ENCODE measurements around the gene GNG8. TPM values are rescaled to one million over a fixed set of nuclear protein-coding genes. Genes with fewer than 3 reads are reported as not detected.

The GNG8 gene
- total and polyA plus RNA-seq, 10 of the 15 experiments (the other 5 are each of a cell fraction or from before 2014, with no cell fraction given), result 1.2 to 6.6 (median 2.7) TPM; not detected in 6

DNA sequence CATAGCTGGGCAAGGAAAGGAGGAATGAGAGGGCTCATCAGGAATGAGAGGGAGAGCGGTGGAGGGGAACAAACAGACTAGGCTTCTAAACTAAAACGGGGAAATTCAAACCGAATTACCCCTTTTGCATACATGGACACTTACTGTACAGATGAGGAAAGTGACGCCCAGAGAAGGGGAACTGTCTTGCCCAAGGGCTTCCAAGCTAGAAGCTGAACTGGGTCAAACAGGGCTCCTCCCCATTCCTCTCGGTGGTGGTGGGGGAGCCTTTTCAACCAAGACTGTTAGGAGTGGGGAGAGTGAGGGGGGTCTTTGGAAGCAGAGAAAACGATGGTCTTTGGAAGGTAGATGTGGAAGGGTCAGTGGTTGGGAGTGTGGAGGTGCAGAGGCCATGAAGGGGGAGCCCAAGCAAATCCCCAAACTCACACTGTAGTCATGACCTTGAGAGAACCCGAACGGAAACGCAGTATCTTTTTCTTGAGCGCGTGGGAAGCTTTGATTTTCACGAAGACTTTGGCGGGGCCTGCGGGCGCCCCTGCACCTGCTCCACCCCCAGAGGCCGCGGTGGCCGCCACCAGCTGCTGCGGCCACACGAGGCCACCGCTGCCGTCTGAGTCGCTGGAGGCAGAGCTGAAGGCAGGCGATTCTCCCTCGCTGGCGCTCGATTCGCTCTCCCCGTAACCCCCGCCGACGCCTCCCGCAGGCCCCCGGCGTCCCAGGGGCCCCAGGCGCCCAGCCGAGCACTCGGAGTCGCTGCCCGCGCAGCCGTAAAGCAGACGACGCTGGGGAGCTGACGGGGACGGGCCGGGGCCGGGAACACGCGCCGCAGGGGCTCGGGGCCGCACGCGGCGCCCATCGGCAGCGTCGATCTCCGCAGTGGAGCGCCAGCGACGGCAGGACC lies 12.3 kb upstream of the GNG8 start (continued):
- TF ChIP-seq ZNF274 (IDR thresholded peaks at IDR 0.05; ENCODE audit: insufficient read depth, insufficient read length) (no peak), KLF5 (IDR thresholded peaks at IDR 0.05; ENCODE audit: partially characterized antibody) (no peak), MTA2 (IDR thresholded peaks at IDR 0.05; ENCODE audit: low read depth) (no peak), TCF12 (IDR thresholded peaks at IDR 0.05; ENCODE audit: low read depth, low read length) (peak; percentile 98), ZNF207 (IDR thresholded peaks at IDR 0.05; ENCODE audit: borderline replicate concordance) (no peak), HDAC2 (IDR thresholded peaks at IDR 0.05) (no peak), SREBF1 (IDR thresholded peaks at IDR 0.05; ENCODE audit: low read length) (no peak), PBX3 (IDR thresholded peaks at IDR 0.05; ENCODE audit: insufficient replicate concordance, low read depth, low read length) (no peak), TBL1XR1 (IDR thresholded peaks at IDR 0.05; ENCODE audit: low read depth, low read length) (no peak), FOXM1 (IDR thresholded peaks at IDR 0.05; ENCODE audit: low read depth, low read length) (no peak), CTCF (IDR thresholded peaks at IDR 0.05 in 2 of 3, conservative IDR thresholded peaks at IDR 0.05 in 1 of 3; ENCODE audit: control insufficient read depth in 2 of 3, extremely low read depth in 1 of 3, insufficient read depth in 1 of 3, low read depth in 3 of 3, low read length in 3 of 3) (no peak), ZBED1 (IDR thresholded peaks at IDR 0.05; ENCODE audit: borderline replicate concordance) (no peak), HDAC6 (IDR thresholded peaks at IDR 0.05; ENCODE audit: unreplicated experiment) (no peak), E4F1 (IDR thresholded peaks at IDR 0.05; ENCODE audit: borderline replicate concordance, partially characterized antibody) (no peak), MYB (IDR thresholded peaks at IDR 0.05; ENCODE audit: borderline replicate concordance, low read depth, low read length) (no peak), ZNF384 (IDR thresholded peaks at IDR 0.05; ENCODE audit: borderline replicate concordance, low read depth, low read length) (no peak), EED (IDR thresholded peaks at IDR 0.05; ENCODE audit: low read depth) (no peak)
- TF ChIP-seq, protein P1, sequence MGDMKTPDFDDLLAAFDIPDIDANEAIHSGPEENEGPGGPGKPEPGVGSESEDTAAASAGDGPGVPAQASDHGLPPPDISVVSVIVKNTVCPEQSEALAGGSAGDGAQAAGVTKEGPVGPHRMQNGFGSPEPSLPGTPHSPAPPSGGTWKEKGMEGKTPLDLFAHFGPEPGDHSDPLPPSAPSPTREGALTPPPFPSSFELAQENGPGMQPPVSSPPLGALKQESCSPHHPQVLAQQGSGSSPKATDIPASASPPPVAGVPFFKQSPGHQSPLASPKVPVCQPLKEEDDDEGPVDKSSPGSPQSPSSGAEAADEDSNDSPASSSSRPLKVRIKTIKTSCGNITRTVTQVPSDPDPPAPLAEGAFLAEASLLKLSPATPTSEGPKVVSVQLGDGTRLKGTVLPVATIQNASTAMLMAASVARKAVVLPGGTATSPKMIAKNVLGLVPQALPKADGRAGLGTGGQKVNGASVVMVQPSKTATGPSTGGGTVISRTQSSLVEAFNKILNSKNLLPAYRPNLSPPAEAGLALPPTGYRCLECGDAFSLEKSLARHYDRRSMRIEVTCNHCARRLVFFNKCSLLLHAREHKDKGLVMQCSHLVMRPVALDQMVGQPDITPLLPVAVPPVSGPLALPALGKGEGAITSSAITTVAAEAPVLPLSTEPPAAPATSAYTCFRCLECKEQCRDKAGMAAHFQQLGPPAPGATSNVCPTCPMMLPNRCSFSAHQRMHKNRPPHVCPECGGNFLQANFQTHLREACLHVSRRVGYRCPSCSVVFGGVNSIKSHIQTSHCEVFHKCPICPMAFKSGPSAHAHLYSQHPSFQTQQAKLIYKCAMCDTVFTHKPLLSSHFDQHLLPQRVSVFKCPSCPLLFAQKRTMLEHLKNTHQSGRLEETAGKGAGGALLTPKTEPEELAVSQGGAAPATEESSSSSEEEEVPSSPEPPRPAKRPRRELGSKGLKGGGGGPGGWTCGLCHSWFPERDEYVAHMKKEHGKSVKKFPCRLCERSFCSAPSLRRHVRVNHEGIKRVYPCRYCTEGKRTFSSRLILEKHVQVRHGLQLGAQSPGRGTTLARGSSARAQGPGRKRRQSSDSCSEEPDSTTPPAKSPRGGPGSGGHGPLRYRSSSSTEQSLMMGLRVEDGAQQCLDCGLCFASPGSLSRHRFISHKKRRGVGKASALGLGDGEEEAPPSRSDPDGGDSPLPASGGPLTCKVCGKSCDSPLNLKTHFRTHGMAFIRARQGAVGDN (IDR thresholded peaks at IDR 0.05), result peak; percentile 68; the same call in 1 of the 2 replicates
- TF ChIP-seq, protein P2, sequence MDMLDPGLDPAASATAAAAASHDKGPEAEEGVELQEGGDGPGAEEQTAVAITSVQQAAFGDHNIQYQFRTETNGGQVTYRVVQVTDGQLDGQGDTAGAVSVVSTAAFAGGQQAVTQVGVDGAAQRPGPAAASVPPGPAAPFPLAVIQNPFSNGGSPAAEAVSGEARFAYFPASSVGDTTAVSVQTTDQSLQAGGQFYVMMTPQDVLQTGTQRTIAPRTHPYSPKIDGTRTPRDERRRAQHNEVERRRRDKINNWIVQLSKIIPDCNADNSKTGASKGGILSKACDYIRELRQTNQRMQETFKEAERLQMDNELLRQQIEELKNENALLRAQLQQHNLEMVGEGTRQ (IDR thresholded peaks at IDR 0.05; ENCODE audit: borderline replicate concordance, low read depth, low read length), result no peak
